ENCODE measurements around the gene ARL1. TPM values are rescaled to one million over a fixed set of nuclear protein-coding genes. Genes with fewer than 3 reads are reported as not detected.

ARL1 gene
- total RNA-seq, 1 donor from 2014 or later: 213 TPM

Other genes starting within 250 kb of the ARL1 start
- gene SLC5A8, start 197.5 kb downstream of the ARL1 start, total RNA-seq: not detected in 2 replicates
- 19.8 and 25.1 TPM in 2 replicates for gene UTP20, start 127.7 kb downstream of the ARL1 start, total RNA-seq
- not detected in 2 replicates for gene SPIC, start 67.6 kb upstream of the ARL1 start, total RNA-seq
- not detected in 2 replicates for gene MYBPC1, start 187.2 kb upstream of the ARL1 start, total RNA-seq

Data from renal cortical epithelial cell (primary cell).